ENCODE data around the gene MARCKS. TPM values are rescaled to one million over a fixed set of nuclear protein-coding genes. Genes with fewer than 3 reads are reported as not detected.

MARCKS gene
- total and polyA plus RNA-seq, 10 of the 15 experiments (the other 5 are each of a cell fraction or from before 2014, with no cell fraction given) = 29.0 to 164 (median 74.5) TPM

DNA sequence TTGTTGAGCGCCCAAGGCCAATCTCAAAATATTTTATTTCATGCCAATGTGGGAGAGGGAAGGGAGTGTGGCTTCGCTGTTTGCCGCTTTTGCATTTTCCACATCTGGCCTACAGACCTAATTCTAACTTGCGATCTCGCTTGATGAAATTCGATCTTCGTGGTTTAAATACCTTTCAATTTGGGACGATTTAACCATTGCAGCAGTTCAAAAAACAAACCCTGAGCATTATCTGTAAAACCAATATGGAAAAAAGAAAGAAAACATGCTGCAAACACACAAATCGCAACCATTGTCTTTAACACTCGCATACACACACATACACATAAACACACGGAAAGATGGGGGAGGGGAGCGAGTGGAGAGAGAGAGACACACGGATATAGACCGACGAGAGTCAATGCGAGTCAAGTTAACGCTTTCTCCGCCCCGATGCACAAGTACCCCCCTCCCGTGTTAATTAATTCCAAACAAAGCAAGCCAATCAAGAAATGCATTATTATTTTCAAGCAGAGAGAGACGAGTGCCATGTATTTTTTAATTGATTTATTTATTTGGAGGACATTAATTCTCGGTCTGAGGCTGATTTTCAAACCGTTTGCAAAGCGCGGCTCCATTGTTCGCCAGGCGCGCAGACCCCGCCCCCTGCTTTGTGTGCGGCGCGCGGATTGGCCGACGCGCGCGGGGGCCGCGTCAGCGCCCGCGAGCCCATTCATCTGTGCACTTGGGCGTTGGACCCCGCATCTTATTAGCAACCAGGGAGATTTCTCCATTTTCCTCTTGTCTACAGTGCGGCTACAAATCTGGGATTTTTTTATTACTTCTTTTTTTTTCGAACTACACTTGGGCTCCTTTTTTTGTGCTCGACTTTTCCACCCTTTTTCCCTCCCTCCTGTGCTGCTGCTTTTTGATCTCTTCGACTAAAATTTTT lies at the start of gene MARCKS (continued):
- TF ChIP-seq CEBPZ (IDR thresholded peaks at IDR 0.05; ENCODE audit: low read depth, low read length) (no peak), POLR2AphosphoS2 (IDR thresholded peaks at IDR 0.05; ENCODE audit: low read depth, low read length) (peak; percentile 5; the same call in 1 of the 2 replicates), IRF5 (IDR thresholded peaks at IDR 0.05; ENCODE audit: borderline replicate concordance) (no peak), MTA3 (IDR thresholded peaks at IDR 0.05; ENCODE audit: borderline replicate concordance, low read length) (peak; percentile 76; the same call in 1 of the 2 replicates), ZBTB33 (IDR thresholded peaks at IDR 0.05) (no peak), NFIC (IDR thresholded peaks at IDR 0.05; ENCODE audit: low read depth, low read length) (peak; percentile 62; the same call in 1 of the 2 replicates), SMAD1 (IDR thresholded peaks at IDR 0.05; ENCODE audit: low read depth, partially characterized antibody) (peak; percentile 26), PAX5 (IDR thresholded peaks at IDR 0.05; ENCODE audit: borderline replicate concordance, low read depth, low read length) (peak; percentile 47; the same call in 1 of the 2 replicates), PML (IDR thresholded peaks at IDR 0.05; ENCODE audit: low read length) (peak; percentile 85; the same call in 1 of the 2 replicates), POLR2A (IDR thresholded peaks at IDR 0.05; ENCODE audit: low read depth, low read length) (peak; percentile 74), MTA2 (IDR thresholded peaks at IDR 0.05; ENCODE audit: low read depth) (0 out of 2 replicates have a peak, but pooled peaks have one; percentile 11), E2F4 (IDR thresholded peaks at IDR 0.05; ENCODE audit: low read depth, low read length) (peak; percentile 73; the same call in 1 of the 2 replicates), EZH2 (IDR thresholded peaks at IDR 0.05; ENCODE audit: borderline replicate concordance, control insufficient read depth, low read depth, low read length) (no peak), ZZZ3 (IDR thresholded peaks at IDR 0.05; ENCODE audit: control insufficient read depth, insufficient read length, low read depth) (no peak), TBL1XR1 (IDR thresholded peaks at IDR 0.05; ENCODE audit: low read depth, low read length) (0 out of 2 replicates have a peak, but pooled peaks have one; percentile 2)
- TF ChIP-seq, protein P1, sequence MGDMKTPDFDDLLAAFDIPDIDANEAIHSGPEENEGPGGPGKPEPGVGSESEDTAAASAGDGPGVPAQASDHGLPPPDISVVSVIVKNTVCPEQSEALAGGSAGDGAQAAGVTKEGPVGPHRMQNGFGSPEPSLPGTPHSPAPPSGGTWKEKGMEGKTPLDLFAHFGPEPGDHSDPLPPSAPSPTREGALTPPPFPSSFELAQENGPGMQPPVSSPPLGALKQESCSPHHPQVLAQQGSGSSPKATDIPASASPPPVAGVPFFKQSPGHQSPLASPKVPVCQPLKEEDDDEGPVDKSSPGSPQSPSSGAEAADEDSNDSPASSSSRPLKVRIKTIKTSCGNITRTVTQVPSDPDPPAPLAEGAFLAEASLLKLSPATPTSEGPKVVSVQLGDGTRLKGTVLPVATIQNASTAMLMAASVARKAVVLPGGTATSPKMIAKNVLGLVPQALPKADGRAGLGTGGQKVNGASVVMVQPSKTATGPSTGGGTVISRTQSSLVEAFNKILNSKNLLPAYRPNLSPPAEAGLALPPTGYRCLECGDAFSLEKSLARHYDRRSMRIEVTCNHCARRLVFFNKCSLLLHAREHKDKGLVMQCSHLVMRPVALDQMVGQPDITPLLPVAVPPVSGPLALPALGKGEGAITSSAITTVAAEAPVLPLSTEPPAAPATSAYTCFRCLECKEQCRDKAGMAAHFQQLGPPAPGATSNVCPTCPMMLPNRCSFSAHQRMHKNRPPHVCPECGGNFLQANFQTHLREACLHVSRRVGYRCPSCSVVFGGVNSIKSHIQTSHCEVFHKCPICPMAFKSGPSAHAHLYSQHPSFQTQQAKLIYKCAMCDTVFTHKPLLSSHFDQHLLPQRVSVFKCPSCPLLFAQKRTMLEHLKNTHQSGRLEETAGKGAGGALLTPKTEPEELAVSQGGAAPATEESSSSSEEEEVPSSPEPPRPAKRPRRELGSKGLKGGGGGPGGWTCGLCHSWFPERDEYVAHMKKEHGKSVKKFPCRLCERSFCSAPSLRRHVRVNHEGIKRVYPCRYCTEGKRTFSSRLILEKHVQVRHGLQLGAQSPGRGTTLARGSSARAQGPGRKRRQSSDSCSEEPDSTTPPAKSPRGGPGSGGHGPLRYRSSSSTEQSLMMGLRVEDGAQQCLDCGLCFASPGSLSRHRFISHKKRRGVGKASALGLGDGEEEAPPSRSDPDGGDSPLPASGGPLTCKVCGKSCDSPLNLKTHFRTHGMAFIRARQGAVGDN (IDR thresholded peaks at IDR 0.05) = peak; percentile 28; the same call in 1 of the 2 replicates
